Cardiac muscle cell (in vitro differentiated cells and primary cell): Measurements from ENCODE around the gene B4GALT6. TPM values are rescaled to one million over a fixed set of nuclear protein-coding genes. Genes with fewer than 3 reads are reported as not detected.
A peak's percentile ranks its signal among the peaks of the same experiment; 100 is the strongest.

ENCODE experiments used
- DNase-seq, 2 donors: peaks; one replicate each; pipeline versions ENCODE4 v3.0.0 to v3.0.0-alpha.2; 2010 to 2017; ENCODE audit warnings: low read depth in 1 of 2, low spot score in 1 of 2
- H3K27ac ChIP-seq: fragments of 200-600 bp; sonication (generic); 2 replicates; pipeline ENCODE4 v1.5.1; 2016
- H3K27me3 ChIP-seq: fragments of 200-600 bp; sonication (generic); 2 replicates; pipeline ENCODE4 v1.6.0; 2016; ENCODE audit warnings: control low read depth
- H3K36me3 ChIP-seq: fragments of 200-600 bp; sonication (generic); 2 replicates; pipeline ENCODE4 v1.5.1; 2016; ENCODE audit warnings: control low read depth
- H3K4me1 ChIP-seq: fragments of 200-600 bp; sonication (generic); 2 replicates; pipeline ENCODE4 v1.8.1; 2017; ENCODE audit warnings: low read depth, mild to moderate bottlenecking, mixed run types
- H3K4me3 ChIP-seq: fragments of 200-600 bp; sonication (generic); 2 replicates; pipeline ENCODE4 v1.5.1; 2016; ENCODE audit warnings: mild to moderate bottlenecking
- H3K9me3 ChIP-seq: fragments of 200-600 bp; sonication (generic); 2 replicates; pipeline ENCODE4 v1.5.1; 2017; ENCODE audit warnings: low read depth, mild to moderate bottlenecking, control low read depth
- polyA plus RNA-seq: library from polyadenylated mRNA; unstranded; fragments of >200 nt; fragmentation: Nextera tagmentation; extraction: Ambion mirVana; gene quantifications from 2 replicates; pipeline ENCODE4 v1.2.1, GENCODE V29; 2016
- total RNA-seq: library from RNA; depleted of rRNA; stranded (reverse); fragments of >200 nt; gene quantifications from 2 replicates; pipeline ENCODE4 v1.2.3, GENCODE V29; 2016
- TF ChIP-seq, protein P1 (sequence below): IDR thresholded peaks from 2 replicates; pipeline ENCODE4 v1.5.1; 2012; ENCODE audit warnings: low read depth, mild to moderate bottlenecking, low read length

B4GALT6 gene
- total and polyA plus RNA-seq, 2 experiments from 2014 or later: 3.6 to 5.5 TPM

GRCh38 chr18:31611511-31611910, 72.9 kb downstream of the B4GALT6 start:
- no peaks in the 10 kb centered on the region for H3K27me3 ChIP-seq
- H3K9me3 ChIP-seq: no peaks in the 10 kb centered on the region
- no peak for DNase-seq
- TF ChIP-seq, protein P1, sequence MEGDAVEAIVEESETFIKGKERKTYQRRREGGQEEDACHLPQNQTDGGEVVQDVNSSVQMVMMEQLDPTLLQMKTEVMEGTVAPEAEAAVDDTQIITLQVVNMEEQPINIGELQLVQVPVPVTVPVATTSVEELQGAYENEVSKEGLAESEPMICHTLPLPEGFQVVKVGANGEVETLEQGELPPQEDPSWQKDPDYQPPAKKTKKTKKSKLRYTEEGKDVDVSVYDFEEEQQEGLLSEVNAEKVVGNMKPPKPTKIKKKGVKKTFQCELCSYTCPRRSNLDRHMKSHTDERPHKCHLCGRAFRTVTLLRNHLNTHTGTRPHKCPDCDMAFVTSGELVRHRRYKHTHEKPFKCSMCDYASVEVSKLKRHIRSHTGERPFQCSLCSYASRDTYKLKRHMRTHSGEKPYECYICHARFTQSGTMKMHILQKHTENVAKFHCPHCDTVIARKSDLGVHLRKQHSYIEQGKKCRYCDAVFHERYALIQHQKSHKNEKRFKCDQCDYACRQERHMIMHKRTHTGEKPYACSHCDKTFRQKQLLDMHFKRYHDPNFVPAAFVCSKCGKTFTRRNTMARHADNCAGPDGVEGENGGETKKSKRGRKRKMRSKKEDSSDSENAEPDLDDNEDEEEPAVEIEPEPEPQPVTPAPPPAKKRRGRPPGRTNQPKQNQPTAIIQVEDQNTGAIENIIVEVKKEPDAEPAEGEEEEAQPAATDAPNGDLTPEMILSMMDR: no peak
- H3K27ac ChIP-seq: peak overlapping the region; percentile 36
- H3K36me3 ChIP-seq: no peaks in the 10 kb centered on the region
- no peak overlapping the region for H3K4me3 ChIP-seq
- peaks cover 26% of the 10 kb centered on the region for H3K4me1 ChIP-seq

DNA sequence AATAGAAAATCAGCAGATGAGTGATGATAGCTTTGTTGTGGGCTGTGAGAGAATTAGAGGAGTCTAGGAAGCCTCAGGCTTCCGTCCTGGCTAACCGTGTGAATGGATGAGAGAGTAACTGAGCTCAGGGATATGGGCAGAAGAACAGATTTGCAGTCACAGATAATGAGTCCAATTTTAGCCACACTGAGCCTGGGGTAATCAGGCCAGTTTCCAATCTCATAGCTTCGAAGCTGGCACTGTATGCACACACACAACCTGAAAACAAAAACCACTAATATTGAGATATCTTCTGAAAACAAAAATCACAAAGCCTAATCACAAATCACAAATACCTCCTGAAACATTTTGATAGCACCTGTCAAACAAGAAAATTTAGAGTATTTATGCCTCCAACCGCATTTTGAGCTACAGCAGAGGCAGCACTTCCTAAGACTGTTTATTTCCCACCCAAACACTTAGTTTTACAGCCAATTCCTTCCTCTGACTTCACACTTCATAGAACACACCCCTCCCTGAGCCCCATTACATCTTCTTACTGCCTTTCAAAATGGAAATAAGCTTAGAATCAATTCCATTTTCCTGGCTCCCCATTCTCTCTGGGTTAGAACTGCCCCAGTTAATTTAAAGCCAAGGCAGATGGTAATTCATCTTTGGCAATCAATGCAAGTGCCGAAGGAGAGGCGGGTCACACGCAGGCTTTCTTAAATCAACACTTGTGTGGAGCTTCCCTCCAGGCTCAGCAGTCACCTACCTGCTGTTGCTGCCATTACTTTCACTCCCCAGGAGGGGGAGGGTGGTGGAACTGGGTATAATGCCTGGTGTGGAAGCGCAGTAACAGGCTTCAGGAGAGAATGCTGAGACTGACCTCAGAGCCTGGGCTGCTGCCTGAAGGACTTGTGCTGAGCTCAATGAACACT, 73.8 kb downstream of the B4GALT6 start:
- TF ChIP-seq, protein P1: peak; percentile 23
- Histone ChIP-seq H3K4me1 (peaks cover 26% of the 10 kb centered on the region), H3K9me3 (no peaks in the 10 kb centered on the region), H3K36me3 (no peaks in the 10 kb centered on the region), H3K4me3 (no peak overlapping the region), H3K27ac (peak overlapping the region; percentile 36), H3K27me3 (no peaks in the 10 kb centered on the region)
- DNase-seq: peak; percentile 20 to 69

GRCh38 chr18:31609886-31610285, 74.5 kb downstream of the B4GALT6 start:
- Histone ChIP-seq H3K27ac (peak overlapping the region; percentile 36), H3K4me1 (peaks cover 26% of the 10 kb centered on the region), H3K9me3 (no peaks in the 10 kb centered on the region), H3K27me3 (no peaks in the 10 kb centered on the region), H3K4me3 (no peak overlapping the region), H3K36me3 (no peaks in the 10 kb centered on the region)
- TF ChIP-seq, protein P1: no peak
- DNase-seq: no peak

DNA sequence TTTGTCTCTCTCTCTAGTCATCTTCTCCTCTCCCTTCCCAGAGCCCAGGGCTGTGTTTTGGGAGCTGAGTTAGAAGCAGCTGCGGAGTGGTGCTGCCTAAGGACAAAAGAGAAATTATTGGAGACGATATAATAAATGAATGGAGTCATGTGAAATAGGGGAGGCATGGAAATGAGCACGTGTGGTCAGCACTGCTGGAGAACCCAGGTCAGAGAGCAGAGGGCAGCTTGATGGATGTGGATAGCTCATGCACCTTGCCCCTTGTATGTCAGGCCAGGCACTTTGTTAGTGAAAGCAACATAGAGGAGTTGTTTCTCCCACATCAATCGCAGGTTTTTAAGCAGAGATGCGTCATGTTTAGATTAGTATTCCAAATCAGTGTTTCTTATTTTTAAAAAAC, 77.0 kb downstream of the B4GALT6 start:
- no peak overlapping the region for H3K4me3 ChIP-seq
- H3K27me3 ChIP-seq: no peaks in the 10 kb centered on the region
- H3K27ac ChIP-seq: no peak overlapping the region
- no peaks in the 10 kb centered on the region for H3K36me3 ChIP-seq
- H3K9me3 ChIP-seq: no peaks in the 10 kb centered on the region
- no peak for DNase-seq
- peaks cover 25% of the 10 kb centered on the region for H3K4me1 ChIP-seq
- TF ChIP-seq, protein P1: no peak

DNA sequence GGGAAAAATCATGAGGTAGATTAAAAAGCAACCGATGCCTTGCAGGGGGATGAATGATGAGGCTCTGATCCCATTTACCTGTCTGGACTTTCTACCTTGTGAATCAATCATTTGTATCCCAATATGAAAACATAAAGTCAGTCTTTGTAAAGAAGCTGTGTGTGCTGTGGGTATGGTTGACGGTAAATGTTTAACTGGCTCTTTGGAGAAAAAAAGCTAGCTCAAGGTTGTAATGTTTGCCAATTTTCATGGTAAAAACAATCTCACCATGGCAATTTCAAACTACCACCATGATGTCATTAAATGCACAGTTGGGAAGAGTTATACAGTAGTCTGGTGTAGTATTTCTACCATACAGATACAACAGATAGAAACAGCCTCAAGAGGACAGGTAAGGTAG, 78.1 kb downstream of the B4GALT6 start:
- no peaks in the 10 kb centered on the region for H3K36me3 ChIP-seq
- H3K4me3 ChIP-seq: no peak overlapping the region
- no peaks in the 10 kb centered on the region for H3K27me3 ChIP-seq
- TF ChIP-seq, protein P1: no peak
- DNase-seq: no peak
- peaks cover 13% of the 10 kb centered on the region for H3K4me1 ChIP-seq
- H3K9me3 ChIP-seq: no peaks in the 10 kb centered on the region
- H3K27ac ChIP-seq: no peak overlapping the region
